H9 (cell line): ENCODE data around the gene PFDN4. TPM values are rescaled to one million over a fixed set of nuclear protein-coding genes. Genes with fewer than 3 reads are reported as not detected.

Experiments
- DNase-seq: peaks from one replicate; pipeline ENCODE4 v3.0.0-alpha.2; 2017
- H2AFZ ChIP-seq: one replicate; pipeline ENCODE4 v1.6.1; 2013; ENCODE audit warnings: mild to moderate bottlenecking, low read length, control low read depth, moderate library complexity
- H2AK5ac ChIP-seq: 2 replicates; pipeline ENCODE4 v1.6.1; 2013; ENCODE audit warnings: low read length, control low read depth, mixed read lengths; ENCODE audit not compliant: insufficient read length
- H2BK120ac ChIP-seq: one replicate; pipeline ENCODE4 v1.6.1; 2013; ENCODE audit warnings: low read depth, mild to moderate bottlenecking, low read length, control low read depth, inconsistent platforms; ENCODE audit not compliant: poor library complexity, severe bottlenecking
- H2BK12ac ChIP-seq: 2 replicates; pipeline ENCODE4 v1.6.1; 2013; ENCODE audit warnings: low read length, control low read depth, mixed read lengths, low read depth; ENCODE audit not compliant: insufficient read length
- H2BK15ac ChIP-seq: 2 replicates; pipeline ENCODE4 v1.6.1; 2013; ENCODE audit warnings: low read depth, low read length, control low read depth
- H2BK20ac ChIP-seq: one replicate; pipeline ENCODE4 v1.6.1; 2013; ENCODE audit warnings: low read depth, mild to moderate bottlenecking, low read length, control low read depth, inconsistent platforms; ENCODE audit not compliant: poor library complexity, severe bottlenecking
- H2BK5ac ChIP-seq: 2 replicates; pipeline ENCODE4 v1.6.1; 2013; ENCODE audit warnings: low read length, control low read depth, mixed read lengths; ENCODE audit not compliant: insufficient read length
- H3K14ac ChIP-seq: 2 replicates; pipeline ENCODE4 v1.6.1; 2013; ENCODE audit warnings: low read length, control low read depth; ENCODE audit not compliant: insufficient read depth
- H3K18ac ChIP-seq: 2 replicates; pipeline ENCODE4 v1.6.1; 2013; ENCODE audit warnings: low read depth, mild to moderate bottlenecking, mixed read lengths, low read length, control low read depth; ENCODE audit not compliant: insufficient read length
- H3K23ac ChIP-seq: 2 replicates; pipeline ENCODE4 v1.6.1; 2013; ENCODE audit warnings: low read length, control low read depth, mixed read lengths, low read depth; ENCODE audit not compliant: insufficient read length
- H3K23me2 ChIP-seq: 2 replicates; pipeline ENCODE4 v1.6.1; 2013; ENCODE audit warnings: low read depth, mild to moderate bottlenecking, mixed read lengths, low read length, control low read depth; ENCODE audit not compliant: insufficient read length, poor library complexity, severe bottlenecking
- H3K27ac ChIP-seq: 2 replicates; pipeline ENCODE4 v1.5.1; 2013; ENCODE audit warnings: low read length, control low read depth, mixed read lengths, low read depth; ENCODE audit not compliant: insufficient read length
- H3K27me3 ChIP-seq: 2 replicates; pipeline ENCODE4 v1.6.1; 2013; ENCODE audit warnings: low read length, control low read depth, inconsistent platforms; ENCODE audit not compliant: insufficient read depth
- H3K4ac ChIP-seq: 2 replicates; pipeline ENCODE4 v1.6.1; 2013; ENCODE audit warnings: low read depth, mild to moderate bottlenecking, control low read depth, inconsistent platforms, low read length, moderate library complexity
- H3K4me1 ChIP-seq: 2 replicates; pipeline ENCODE4 v1.6.1; 2013; ENCODE audit warnings: low read length, control low read depth, inconsistent platforms; ENCODE audit not compliant: insufficient read depth
- H3K4me2 ChIP-seq: 2 replicates; pipeline ENCODE4 v1.6.1; 2013; ENCODE audit warnings: low read length, control low read depth, mixed read lengths; ENCODE audit not compliant: insufficient read length, insufficient read depth
- H3K56ac ChIP-seq: 2 replicates; pipeline ENCODE4 v1.6.1; 2013; ENCODE audit warnings: low read depth, mild to moderate bottlenecking, mixed read lengths, low read length, control low read depth; ENCODE audit not compliant: insufficient read length
- H3K79me1 ChIP-seq: 2 replicates; pipeline ENCODE4 v1.6.1; 2013; ENCODE audit warnings: low read depth, mild to moderate bottlenecking, moderate library complexity, low read length, control low read depth, inconsistent platforms; ENCODE audit not compliant: insufficient read depth, poor library complexity, severe bottlenecking
- H3K79me2 ChIP-seq: 2 replicates; pipeline ENCODE4 v1.6.1; 2013; ENCODE audit warnings: low read length, control low read depth, inconsistent platforms; ENCODE audit not compliant: insufficient read depth
- H3K9ac ChIP-seq: 2 replicates; pipeline ENCODE4 v1.6.1; 2013; ENCODE audit warnings: low read length, control low read depth, mixed read lengths; ENCODE audit not compliant: insufficient read length; ENCODE audit errors: extremely low read depth
- H3K9me3 ChIP-seq: one replicate; pipeline ENCODE4 v1.6.1; 2013; ENCODE audit warnings: low read depth, low read length, inconsistent platforms; ENCODE audit not compliant: control insufficient read depth
- H3T11ph ChIP-seq: one replicate; pipeline ENCODE4 v1.6.1; 2013; ENCODE audit warnings: mild to moderate bottlenecking, low read length, control low read depth, inconsistent platforms
- H4K20me1 ChIP-seq: one replicate; pipeline ENCODE4 v1.6.1; 2013; ENCODE audit not compliant: control insufficient read depth, insufficient read length, insufficient read depth
- H4K5ac ChIP-seq: 2 replicates; pipeline ENCODE4 v1.6.1; 2013; ENCODE audit warnings: low read depth, mild to moderate bottlenecking, mixed read lengths, low read length, control low read depth; ENCODE audit not compliant: insufficient read length
- H4K8ac ChIP-seq: replicated peaks from 2 replicates; pipeline ENCODE4 v1.6.1; 2013; ENCODE audit warnings: low read length, control low read depth, mixed read lengths, low read depth; ENCODE audit not compliant: insufficient read length
- H4K91ac ChIP-seq: 2 replicates; pipeline ENCODE4 v1.6.1; 2013; ENCODE audit warnings: low read depth, mild to moderate bottlenecking, moderate library complexity, mixed read lengths, low read length, control low read depth; ENCODE audit not compliant: insufficient read length
- H3K27ac Mint-ChIP-seq, 3 experiments: 2 replicates in 2 of 3; 3 replicates in 1 of 3; pipeline ENCODE4 v1.8.0; 2020 to 2021; ENCODE audit warnings: mixed read lengths in 3 of 3, mild to moderate bottlenecking in 1 of 3, moderate library complexity in 1 of 3
- H3K27me3 Mint-ChIP-seq: 2 replicates; pipeline ENCODE4 v1.8.0; 2021; ENCODE audit warnings: low read depth, mild to moderate bottlenecking, moderate library complexity, mixed read lengths
- H3K36me3 Mint-ChIP-seq, 3 experiments: 2 replicates in 2 of 3; 3 replicates in 1 of 3; pipeline ENCODE4 v1.8.0; 2020 to 2021; ENCODE audit warnings: low read depth in 3 of 3, mixed read lengths in 3 of 3; ENCODE audit not compliant: insufficient read depth in 1 of 3
- H3K4me1 Mint-ChIP-seq, 2 experiments: 2 replicates each; pipeline ENCODE4 v1.8.0; 2020; ENCODE audit warnings: mixed read lengths in 2 of 2
- H3K4me3 Mint-ChIP-seq, 2 experiments: 2 replicates in 1 of 2; 3 replicates in 1 of 2; pipeline ENCODE4 v1.8.0; 2020 to 2021; ENCODE audit warnings: mild to moderate bottlenecking in 2 of 2, mixed read lengths in 2 of 2, moderate library complexity in 1 of 2
- H3K9me3 Mint-ChIP-seq, 2 experiments: 2 replicates in 1 of 2; 3 replicates in 1 of 2; pipeline ENCODE4 v1.8.0; 2020; ENCODE audit warnings: mild to moderate bottlenecking in 2 of 2, mixed read lengths in 2 of 2, moderate library complexity in 1 of 2
- CTCF ChIP-seq: fragments of 200-600 bp; sonication (generic); conservative IDR thresholded peaks from 3 replicates; pipeline ENCODE4 v1.8.0; 2021; ENCODE audit warnings: antibody characterized with exemption, mild to moderate bottlenecking
- WGBS: extraction: QIAGEN DNeasy Blood & Tissue Kit; methylation state at CpG from one replicate; pipeline ENCODE4 v1.1.7; 2013; ENCODE audit warnings: missing lambda C conversion rate, low lambda C conversion rate, mixed read lengths; ENCODE audit not compliant: insufficient read length; ENCODE audit errors: extremely low coverage; 5-methylcytosine and 5-hydroxymethylcytosine counted together
- total RNA-seq: library from RNA; stranded (reverse); gene quantifications from 2 replicates; pipeline ENCODE4 v1.2.1, GENCODE V29; 2021

The PFDN4 gene
- total RNA-seq, 1 experiment from 2014 or later, result 73.6 TPM

- H2BK20ac ChIP-seq, result no peak overlapping the region
- Mint-ChIP-seq H3K27ac (peak overlapping the region in 2 of 3 experiments; percentile 42 to 52; a peak in 2 of 7 replicates), H3K27me3 (peaks cover 3% of the 10 kb centered on the region), H3K4me1 (peaks cover 9 to 12% of the 10 kb centered on the region in 2 experiments), H3K9me3 (no peaks in the 10 kb centered on the region), H3K4me3 (no peak overlapping the region), H3K36me3 (no peaks in the 10 kb centered on the region)
- H2AFZ ChIP-seq, result no peak overlapping the region
- H3K79me1 ChIP-seq, result no peaks in the 10 kb centered on the region
- no CpG with 5 or more reads among the region's 13 CpGs for WGBS
- no peak overlapping the region for H2BK15ac ChIP-seq
- H3K23me2 ChIP-seq, result no peaks in the 10 kb centered on the region
- H2BK12ac ChIP-seq, result no peak overlapping the region
- H3K18ac ChIP-seq, result no peak overlapping the region
- no peak overlapping the region for H2BK120ac ChIP-seq
- no peak overlapping the region for H3K23ac ChIP-seq
- H3K56ac ChIP-seq, result no peak overlapping the region
- no peaks in the 10 kb centered on the region for H3K79me2 ChIP-seq
- peak; percentile 53; the same call in 2 of the 3 replicates for TF ChIP-seq CTCF
- H2BK5ac ChIP-seq, result no peak overlapping the region
- H3K27ac ChIP-seq, result no peak overlapping the region
- H3K4ac ChIP-seq, result no peak overlapping the region
- no peaks in the 10 kb centered on the region for H3K9me3 ChIP-seq
- no peak overlapping the region for H4K8ac ChIP-seq
- H3K9ac ChIP-seq, result no peak overlapping the region
- no peak overlapping the region for H4K91ac ChIP-seq
- no peak overlapping the region for H3K14ac ChIP-seq
- no peak overlapping the region for H4K5ac ChIP-seq
- no peak for DNase-seq
- no peaks in the 10 kb centered on the region for H3K4me1 ChIP-seq
- H3K27me3 ChIP-seq, result no peaks in the 10 kb centered on the region
- H3K4me2 ChIP-seq, result no peak overlapping the region
- H3T11ph ChIP-seq, result no peak overlapping the region
- no peak overlapping the region for H2AK5ac ChIP-seq
- H4K20me1 ChIP-seq, result no peaks in the 10 kb centered on the region
Observed at GRCh38 chr20:54197621-54198604, 10.0 kb upstream of the PFDN4 start.
